Measurements from ENCODE around the gene ESPL1.

DNA sequence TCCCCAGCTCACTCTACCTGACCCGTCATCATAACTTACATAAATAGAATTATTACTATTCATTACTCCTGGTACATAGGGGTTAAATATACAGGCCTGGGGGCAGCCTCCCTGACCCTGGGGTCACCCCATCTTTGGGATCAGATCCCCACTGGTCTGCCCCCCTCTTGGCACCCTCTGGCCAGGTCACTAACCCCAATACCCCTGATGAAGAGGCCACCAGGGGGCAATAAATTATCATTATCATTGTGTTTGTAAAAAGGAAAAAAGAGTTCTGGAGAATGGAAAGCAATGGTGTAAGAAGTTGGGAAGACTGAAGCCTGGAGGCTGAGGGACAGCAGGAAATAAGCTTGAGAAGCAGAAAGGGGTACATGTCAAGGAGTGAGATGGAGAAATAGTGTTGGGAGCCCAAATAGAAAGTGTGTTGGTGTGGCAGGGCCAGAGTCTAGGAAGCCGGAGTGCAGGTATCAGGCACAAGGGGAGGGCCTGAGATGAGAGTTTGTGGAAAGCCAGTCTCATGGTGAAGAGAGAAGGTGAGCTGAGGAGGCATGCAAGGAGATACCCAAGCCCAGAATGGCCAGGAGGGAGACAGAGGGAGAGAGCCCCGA is 59.4 kb downstream of the ESPL1 start:
- TF ChIP-seq EZH2 (IDR thresholded peaks at IDR 0.05; ENCODE audit: insufficient read depth, poor library complexity, severe bottlenecking), result no peak
- no peak for TF ChIP-seq EZH2phosphoT487 (IDR thresholded peaks at IDR 0.05; ENCODE audit: insufficient read depth, low read depth)
